Stimulated activated CD4-positive, alpha-beta T cell treated with anti-CD3 and anti-CD28 coated beads, TNF-alpha, amount 100 ng/mL, for 1 hour (primary cell): ENCODE results near the gene PSMA6.
"Not testable (repeated sequence)": the region's sequence is repeated elsewhere in the genome, so short reads cannot be mapped to it uniquely, and the experiment has no call there.

Experiments
- DNase-seq, 3 donors: peaks; one replicate each; pipeline ENCODE4 v3.0.0-alpha.2; 2020; ENCODE audit warnings: low read depth in 3 of 3, low spot score in 1 of 3

Gene PSMA6

DNA sequence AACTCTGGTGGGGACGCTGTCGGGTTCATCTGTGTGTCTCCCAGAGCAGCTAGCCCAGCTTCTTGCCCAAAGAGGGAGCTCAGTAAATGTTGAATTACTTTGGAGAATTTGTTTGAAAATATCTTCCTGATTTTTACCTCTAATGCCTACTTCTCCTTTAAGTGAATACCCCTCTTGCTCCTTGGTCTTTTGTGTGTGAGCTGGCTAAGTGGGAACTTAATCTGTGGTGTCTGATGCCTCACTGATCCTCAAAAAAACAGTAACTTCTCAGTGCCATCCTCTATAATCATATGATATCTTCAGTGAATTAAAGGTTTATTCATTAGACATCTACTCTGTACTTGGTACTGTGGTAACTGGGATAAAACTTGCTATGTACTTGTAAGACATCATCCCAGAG, 7.7 kb upstream of the PSMA6 start:
- DNase-seq, result no peak

DNA sequence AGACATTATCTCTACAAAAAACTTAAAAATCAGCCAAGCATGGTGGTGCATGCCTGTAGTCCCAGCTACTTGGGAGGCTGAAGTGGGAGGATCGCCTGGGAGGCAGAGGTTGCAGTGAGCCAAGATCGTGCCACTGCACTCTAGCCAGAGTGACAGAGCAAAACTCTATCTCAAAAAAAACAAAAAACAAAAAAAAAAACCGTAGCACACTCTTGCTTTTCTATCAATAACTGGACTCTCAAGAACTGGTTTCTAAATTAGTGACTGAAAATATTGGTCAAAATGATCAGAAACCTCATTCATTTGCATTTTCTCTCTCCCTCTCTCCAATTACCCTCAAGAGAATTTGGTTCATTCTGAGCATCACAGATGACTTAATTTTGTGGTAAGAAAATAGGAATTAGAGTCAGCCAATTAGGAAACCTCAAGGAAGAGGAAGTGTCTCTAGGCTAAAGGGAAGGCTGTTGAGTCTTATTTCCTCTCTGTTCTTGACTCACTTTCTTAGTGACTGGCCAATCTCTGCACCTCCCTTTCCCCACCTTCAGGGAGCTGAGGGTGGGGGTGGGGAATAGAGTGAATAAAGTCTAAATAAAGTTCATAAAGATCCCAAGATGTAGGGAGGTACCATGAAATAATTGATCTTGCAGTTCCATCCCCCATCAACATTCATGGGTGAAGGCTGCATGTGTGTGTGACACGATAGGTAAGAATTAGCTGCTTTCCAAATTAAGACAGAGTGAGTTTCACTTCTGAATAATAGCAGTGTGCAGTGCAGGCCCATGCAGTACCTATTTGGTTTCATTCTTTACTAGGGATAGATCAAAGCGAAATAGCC, 6.8 kb upstream of the PSMA6 start:
- no peak for DNase-seq

DNA sequence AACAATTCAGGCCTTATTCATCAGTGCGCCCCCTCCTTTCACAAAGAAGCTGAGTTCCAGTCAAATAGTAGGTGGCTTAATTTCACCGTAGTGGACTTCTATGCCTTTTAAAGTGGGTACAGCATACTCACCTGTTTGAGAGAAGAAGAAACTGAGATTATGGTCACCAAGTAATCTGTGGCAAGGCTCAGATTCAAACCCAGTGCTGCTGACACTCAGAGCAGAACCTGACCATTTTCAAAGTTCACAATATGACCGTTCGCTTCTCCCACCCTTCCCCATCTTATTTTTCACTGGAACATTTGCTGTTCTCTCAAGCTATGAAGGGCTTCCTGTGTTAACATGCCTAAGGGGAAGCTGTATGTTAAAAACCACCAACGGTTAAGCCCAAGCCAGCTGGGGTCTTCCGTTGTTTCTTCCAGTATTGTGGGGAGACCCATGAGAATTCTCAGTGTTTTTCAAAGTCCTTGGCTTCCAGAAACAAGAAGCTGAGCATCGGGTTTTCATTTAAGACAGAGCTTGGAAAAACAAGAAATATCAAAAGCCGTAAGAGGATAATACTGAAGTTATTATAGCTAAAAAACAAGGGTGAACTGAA, 6.1 kb upstream of the PSMA6 start:
- DNase-seq, result no peak

DNA sequence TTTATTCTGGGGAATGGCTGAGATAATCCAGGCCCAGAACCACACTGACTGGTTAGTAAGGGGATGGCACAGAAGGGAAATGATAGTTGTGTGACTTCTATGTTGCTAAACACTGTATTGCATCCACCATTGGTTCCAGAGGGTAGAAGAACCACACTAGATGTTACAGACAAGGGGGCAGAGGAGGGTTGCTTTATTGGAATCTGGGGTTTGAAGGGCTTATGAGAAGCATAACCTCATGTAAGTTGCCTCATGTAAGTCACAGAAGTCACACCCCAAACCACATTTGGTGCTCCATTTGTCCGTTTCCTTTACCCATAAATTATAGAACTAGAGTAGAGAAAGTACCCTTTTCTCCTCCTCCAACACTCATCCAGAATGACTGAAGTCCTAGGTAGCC, 5.5 kb upstream of the PSMA6 start:
- DNase-seq, result no peak

DNA sequence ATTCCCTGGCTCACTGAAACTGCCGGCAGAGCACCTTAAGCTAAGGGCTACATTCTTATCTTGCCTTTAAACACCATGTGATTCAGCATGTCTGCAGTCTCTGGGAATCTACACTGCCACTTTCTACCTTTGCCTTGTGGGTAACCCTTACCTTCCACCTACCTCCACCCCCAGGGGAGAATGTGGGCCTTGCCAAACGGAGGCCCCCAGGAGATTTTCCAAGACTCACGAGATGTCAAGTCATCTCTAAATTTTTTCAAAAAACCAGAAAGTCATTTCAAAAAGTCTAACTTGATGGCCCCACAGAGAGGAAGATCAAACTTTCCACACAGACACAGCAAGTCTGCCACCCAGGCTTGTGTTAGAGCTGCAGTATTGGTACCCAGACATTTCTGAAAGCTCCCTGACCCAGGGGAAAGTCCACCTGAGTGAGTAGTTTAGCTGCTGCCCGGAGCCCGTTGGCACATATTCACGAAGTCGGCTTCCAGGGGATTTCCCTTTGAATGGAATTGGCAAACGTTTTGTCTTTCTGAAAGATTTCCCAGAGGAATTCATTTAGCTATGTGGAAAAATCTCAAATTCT, 4.7 kb upstream of the PSMA6 start:
- DNase-seq, result peak in 1 of 3 donors; percentile 26

DNA sequence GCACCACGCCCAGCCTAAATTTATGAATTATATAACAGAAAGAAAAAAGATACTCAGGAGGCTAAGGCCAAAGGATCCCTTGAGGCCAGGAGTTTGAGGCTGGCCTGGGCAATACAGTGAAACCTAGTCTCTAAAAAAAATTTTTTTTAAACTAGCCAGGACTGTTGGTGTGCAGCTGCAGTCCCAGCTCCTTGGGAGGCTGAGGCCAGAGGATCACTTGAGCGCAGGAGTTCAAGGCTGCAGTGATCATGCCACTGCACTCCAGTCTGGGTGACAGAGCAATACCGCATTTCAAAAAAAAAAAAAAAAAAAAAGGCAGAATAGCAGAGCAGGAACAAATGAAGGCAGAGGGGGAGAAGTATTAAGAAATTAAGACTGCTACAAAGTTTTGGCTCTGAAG, 2.6 kb upstream of the PSMA6 start:
- no peak for DNase-seq

DNA sequence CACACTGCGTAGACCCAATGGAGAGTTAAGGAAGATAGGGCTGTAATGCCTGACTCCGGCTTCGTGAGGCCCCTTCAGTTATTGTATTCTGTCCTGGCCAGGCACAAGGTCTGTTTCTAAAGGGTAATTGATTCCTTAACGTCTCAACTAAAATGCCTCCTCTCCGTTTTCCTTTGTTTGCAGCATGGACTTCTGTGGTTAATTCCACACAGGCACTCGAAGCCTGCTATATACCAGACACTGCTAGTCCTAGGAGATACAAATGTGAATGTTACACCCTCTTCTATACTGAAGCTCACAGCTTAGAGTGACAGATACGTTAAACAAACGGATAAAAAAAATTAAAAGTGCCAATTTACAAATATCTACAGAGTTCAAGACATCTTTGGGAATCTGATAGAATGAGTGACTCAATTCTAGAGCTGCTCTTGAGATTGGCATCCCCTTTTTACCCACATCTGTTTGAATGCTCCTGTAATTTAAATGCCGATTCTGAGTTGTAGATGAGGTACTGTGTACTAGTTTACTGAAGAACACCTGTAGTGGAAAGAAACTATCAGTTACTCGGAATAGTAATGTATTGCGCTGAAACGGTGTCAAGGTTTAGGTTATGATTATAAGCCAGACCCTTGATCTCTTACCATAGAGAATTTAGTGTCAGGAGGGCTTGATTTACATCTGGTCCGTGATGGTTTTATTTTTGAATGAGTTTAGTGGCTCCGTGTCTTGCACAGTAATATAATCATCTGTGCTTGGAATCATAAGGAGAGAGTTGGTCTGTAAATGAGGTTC, 784 bp downstream of the PSMA6 start:
- no peak for DNase-seq

DNA sequence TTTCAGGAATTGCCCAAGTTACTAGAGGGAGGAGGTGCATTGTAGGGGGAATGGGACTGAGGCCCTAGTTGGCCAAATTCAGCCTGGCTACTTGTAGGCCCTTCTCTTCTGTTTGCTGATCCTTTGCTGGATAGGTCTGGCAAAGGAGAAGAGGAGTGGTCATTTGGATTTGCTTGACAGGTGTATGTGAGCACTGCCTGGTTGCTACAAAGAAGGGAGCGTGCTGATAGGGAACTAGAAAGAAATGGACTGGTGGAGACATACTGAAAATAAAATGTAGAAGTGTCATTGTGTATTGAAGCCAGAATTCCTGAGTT, 3.6 kb downstream of the PSMA6 start:
- no peak for DNase-seq

DNA sequence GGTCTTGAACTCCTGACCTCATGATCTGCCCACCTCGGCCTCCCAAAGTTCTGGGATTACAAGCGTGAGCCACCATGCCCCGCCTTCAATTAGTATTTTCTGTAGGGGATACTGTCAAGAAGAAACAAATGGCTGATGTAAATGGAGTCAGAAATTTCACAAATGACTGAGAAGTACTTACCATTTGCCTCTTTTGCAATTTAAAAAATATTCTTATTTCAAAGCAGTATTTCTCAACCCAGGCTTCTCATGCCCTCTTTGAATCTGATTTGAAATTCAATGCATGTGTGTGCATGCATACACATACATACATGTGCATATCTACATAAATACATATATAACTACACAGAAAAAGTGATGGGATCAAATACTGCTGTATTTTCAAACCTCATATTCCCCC, 4.4 kb downstream of the PSMA6 start:
- no peak for DNase-seq

DNA sequence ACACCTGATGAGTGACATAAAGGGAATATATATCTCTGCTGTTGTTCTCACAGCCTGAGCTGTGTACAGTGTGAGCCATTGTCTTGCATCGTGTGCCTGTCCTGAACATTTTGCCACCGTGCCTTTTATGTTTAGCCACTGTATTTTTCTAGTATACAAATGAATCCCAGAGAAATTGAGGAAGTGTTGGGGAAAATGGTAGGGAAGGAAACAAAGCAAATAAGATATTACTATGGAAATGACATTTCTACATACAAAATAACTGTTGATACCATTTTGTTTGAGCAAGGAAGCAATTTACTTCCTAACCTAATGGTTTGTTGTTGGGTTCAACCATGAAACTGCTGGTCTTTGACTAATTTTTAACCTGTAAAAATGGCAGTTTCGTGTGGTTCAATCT, 5.5 kb downstream of the PSMA6 start:
- DNase-seq, result no peak

DNA sequence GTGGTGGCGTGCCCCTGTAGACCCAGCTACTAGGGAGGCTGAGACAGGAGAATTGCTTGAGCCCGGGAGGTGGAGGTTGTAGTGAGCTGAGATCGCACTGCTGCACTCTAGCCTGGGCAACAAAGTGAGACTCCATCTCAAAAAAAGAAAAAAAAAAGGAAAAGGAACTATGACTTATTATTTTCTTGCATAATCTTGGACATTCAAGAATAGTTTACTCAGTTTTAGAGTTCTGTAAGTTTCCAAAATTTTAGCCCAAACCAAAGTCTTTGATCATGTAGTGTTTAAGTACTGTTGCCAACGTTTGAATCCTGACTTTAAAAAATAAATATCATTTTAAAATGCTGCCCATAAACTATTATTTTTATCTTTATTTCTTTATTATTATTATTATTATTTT, 6.2 kb downstream of the PSMA6 start:
- DNase-seq, result no peak

DNA sequence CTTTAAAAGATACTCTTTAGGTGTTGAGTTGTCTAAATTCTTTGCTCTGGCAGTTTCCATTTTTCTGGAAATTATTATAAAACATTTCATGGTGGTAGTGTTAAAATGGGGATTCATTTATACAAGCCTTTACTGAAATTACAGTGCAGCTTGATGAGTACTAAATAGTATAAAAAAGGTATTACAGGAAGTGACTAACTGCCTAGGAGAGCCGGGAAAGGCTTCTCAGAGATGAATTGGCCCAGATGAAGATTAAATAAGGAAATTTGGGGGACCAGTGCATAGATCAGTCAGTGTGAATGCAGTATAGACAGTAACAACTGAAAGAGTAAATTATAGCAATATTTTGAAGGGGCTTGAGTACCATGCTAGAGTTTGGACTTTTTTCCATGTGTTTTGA, 7.5 kb downstream of the PSMA6 start:
- DNase-seq, result no peak

DNA sequence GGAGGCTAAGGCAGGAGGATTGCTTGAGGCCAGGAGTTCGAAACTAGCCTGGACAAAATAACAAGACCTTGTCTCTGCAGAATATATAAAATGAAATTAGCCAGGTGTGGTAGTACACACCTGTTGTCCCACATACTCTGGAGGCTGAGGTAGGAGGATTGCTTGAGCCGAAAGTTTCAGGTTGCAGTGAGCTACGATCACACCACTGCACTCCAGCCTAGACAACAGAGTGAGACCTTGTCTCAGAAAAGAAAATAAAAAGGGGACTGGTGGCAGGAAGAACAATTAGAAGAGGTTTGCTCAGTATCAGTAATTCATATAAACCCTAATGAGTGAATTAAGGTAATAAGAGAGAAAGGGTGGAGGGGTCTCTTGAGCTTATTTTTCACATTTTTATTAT, 8.0 kb downstream of the PSMA6 start:
- no peak for DNase-seq

DNA sequence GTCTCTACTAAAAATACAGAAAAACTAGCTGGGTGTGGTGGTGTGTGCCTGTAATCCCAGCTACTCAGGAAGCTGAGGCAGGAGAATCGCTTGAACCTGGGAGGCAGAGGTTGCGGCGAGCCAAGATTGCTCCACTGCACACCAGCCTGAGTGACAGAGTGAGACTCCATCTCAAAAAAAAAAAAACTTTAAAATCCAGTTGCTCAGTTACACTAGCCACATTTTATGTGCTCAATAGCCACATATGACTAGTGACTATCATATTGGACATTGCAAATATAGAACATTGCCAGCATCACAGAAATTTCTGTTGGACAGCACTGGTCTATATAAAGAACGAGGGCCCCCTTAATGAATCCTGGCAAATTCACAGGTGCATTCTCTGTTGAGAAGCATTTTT, 9.2 kb downstream of the PSMA6 start:
- DNase-seq, result not testable (repeated sequence)

DNA sequence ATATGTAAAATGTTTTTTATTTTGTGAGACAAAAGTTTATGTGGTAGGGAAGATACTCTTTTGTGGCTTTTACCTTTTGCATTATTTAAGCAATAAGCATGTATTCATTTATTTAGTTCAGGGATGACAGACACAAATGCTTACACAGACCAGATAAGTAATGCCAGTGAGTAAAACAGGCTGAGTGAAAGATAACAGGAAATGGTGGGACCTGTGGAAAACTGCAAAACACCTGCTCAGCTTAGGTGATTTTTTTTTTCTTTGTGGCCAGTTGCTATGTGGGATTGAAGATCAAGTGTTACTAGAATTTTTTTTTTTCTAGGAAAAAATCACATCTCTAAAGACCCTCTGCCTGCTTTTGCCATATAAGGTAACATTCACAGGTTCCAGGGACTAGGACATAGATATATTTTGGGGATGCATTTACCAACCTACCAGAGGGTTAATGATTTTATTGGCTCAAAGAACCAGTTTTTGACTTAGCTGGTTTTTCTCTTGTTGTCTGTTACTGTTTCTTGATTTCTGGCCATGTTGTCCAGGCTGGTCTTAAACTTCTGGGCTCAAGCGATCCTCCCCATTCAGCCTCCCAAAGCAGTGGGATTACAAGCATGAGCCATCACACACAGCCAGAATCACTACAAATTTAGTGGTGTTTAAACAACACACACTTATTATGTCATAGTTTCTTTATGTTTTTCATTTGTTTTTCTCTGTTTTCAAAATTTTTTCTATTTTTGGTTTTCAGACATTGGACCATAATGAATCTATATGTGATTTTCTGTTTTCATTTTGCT, 9.8 kb downstream of the PSMA6 start:
- DNase-seq, result no peak

DNA sequence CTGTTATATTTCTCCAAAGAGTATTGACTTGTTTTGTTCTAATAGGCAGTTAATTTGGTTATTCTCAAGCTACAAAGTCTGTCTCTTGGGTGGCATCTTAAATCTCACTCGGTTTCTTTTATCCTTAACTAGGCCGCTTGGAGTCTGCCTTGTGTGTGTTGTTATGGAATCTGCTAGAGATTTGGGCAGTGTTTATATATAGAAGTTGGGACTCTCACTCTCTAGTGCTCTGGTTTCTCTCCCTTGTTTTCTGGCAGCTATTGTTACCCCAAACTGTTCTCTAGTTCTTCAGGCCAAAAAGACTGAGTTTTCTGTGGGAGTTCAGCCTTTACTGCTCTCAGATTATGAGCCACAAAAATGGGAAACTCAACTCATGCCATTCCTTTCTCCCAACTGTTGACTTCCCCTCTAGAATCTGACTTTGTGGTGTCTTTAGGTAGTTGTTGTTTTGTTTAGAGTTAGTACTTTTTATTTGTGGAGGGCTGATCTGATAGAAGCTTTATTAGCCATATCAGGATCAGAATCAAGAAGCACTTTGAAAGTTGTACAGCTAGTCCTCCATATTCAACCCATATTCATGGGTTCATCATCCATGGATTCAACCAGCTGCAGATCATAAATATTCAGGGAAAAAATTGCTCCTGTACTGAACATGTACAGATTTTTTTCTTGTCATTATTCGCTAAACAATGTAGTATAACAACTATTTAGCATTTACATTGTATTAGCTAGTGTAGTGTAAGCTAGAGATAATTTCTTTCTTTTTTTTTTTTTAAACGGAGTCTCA, 11.2 kb downstream of the PSMA6 start:
- no peak for DNase-seq

DNA sequence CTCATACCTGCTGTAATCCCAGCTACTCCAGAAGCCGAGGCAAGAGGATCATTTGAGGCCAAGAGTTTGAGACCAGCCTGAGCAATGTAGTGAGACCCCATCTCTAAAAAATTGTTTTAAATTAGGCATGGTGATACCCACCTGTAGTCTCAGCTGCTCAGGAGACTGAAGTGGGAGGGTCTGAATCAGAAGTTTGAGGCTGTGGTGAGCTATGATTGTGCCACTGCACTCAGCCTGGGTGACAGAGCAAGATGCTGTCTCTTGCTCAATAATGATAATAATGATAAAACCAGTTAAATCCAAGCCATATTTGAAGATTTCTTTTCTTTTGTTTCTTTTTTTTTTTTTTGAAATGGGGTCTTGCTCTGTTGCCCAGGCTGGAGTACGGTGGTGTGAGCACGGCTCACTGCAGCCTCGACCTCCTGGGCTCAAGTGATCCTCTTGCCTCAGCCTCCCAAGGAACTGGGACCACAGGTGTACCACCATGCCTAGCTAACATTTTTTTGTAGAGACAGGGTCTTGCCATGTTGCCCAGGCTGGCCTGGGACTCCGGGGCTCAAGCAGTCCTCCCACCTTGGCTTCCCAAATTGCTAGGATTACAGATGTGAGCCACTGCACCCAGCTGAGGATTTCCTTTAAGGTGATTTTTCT, 12.8 kb downstream of the PSMA6 start:
- DNase-seq, result no peak

DNA sequence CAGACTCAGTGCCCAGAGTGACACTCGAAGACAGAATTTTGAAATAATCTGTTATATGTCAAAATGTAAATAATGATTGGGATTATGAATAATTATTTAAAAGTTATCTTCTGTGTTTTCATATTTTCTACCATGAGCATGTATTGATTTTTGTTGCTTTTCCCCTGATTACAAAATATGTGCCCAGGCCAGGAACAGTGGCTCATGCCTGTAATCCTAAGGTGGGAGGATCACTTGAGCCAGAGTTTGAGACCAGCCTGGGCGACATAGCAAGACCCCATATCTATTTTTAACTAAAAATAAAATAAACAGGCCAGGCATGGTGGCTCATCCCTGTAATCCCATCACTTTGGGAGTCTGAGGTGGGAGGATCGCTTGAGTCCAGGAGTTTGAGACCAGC, 13.5 kb downstream of the PSMA6 start:
- no peak for DNase-seq

DNA sequence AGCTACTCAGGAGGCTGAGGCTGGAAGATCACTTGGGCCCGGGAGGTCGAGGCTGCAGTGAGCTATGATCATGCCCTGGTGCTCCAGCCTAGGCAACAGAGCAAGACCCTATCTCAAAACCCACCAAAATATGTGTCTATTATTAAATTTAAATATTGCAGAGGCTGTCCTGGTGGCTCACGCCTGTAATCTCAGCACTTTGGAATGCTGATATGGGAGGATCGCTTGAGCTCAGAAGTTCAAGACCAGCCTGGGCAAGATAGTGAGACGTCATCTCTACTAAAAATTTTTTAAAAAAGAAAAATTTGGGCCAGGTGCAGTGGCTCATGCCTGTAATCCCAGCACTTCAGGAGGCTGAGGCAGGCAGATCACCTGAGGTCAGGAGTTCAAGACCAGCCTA, 13.9 kb downstream of the PSMA6 start:
- DNase-seq, result no peak

DNA sequence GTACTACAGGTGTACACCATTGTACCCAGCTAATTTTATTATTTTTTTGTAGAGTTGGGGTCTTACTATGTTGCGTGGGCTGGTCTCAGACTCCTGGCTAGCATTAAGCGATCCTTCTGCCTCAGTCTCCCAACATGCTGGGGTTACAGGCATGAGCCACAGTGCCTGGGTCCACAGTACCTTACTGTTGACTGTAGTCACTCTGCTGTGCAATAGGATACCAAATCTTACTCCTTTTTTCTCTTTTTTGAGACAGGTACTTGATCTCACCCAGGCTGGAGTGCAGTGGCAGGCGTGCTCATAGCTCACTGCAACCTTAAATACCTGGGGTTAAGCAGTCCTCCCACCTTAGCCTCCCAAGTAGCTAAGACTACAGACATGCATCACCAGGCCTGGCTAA, 25.6 kb downstream of the PSMA6 start:
- no peak for DNase-seq
